GM19043 (cell line): ENCODE data around the gene XPO4.
"Not testable (repeated sequence)": the region's sequence is repeated elsewhere in the genome, so short reads cannot be mapped to it uniquely, and the experiment has no call there.

Experiments
- ATAC-seq: cut with Tn5 transposase; IDR thresholded peaks from one replicate; pipeline ENCODE4 v1.9.1; 2021; ENCODE audit warnings: low read depth; ENCODE audit not compliant: unreplicated experiment

The XPO4 gene

DNA sequence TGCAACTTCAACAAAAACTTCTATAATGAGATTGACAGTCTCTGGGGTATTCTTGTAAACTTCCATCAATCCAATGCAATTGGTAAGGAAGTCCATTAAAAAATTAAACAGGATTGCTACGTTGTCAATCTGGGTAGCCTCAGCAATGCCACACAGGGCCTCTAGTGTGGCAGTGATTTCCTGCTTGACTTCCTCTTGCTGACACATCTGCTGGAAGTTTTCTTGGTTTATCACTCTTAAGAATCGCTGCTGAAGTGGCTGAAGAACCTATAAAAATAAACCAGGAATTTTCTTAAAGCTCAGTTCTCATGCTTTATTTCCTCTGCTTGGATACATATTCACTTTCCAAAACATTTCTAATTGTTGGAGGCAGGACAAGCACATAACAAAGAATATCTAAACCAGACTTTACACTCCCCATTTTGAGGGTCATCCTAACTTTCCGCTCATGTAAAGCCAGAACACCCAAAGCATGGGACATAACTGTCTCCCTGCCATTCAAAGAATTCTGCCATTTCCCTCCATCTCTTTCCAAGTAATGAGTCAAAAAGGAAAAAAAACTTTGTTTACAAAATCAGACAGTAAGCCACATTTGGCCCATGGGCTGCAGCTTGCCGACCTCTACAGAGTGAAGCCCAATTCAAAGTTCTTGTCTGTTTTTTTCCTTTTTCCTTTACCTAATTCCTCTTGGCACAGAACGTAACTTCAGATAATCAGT, 105.6 kb downstream of the XPO4 start:
- no peak for ATAC-seq

DNA sequence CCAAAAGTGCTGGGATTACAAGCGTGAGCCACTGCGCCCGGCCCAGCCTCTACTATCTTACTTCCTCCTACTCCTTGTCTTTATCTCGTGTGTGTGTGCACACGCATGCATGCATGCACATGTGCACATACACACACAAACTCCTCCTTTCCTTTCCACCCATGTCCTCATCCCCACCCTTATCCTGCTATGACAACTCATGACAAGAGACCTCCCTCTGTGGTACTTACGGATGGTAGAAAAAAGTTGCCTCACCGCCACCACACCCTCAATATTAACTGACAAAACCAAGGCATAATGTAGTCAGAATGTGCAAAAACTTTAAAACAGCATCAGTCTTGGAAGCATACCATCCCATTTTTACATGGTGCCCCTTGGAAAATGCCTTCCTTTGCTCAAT, 112.9 kb downstream of the XPO4 start:
- no peak for ATAC-seq

DNA sequence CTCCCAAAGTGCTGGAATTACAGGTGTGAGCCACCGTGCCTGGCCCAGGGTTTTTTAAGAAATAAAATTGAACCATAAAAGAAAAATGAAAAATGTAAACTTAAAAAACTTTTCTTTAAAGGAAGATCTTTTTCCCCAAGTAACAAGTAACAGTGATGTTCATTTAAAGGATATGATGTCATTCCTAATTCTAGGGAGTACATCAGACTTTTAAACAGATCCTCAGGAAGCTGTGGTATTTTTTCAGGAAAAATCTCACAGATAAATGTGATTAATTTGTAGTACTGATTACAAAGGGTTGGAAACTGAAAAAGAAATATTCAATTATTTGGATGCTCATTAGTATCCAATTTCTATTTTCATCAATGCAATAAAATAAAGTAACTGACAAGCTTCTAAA, 114.2 kb downstream of the XPO4 start:
- ATAC-seq = no peak

DNA sequence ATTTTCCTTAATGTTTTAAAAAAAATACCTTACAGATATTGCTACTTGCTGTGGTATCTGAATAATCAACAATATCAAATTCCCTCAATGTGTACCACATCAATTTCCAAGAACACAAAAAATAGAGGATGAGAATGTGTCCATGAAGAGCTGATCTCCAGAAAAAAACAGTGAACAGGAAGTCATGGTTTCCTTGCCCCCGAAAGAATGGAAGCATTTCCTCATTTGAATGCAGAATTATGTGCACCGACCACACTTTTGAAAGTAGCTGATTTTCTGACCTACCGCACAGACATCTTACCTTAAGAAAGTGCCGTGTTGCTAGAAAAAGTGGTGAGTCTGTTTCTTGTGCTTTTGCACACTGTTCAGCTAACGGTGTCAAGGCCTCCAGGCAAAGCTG, 115.4 kb downstream of the XPO4 start:
- no peak for ATAC-seq

DNA sequence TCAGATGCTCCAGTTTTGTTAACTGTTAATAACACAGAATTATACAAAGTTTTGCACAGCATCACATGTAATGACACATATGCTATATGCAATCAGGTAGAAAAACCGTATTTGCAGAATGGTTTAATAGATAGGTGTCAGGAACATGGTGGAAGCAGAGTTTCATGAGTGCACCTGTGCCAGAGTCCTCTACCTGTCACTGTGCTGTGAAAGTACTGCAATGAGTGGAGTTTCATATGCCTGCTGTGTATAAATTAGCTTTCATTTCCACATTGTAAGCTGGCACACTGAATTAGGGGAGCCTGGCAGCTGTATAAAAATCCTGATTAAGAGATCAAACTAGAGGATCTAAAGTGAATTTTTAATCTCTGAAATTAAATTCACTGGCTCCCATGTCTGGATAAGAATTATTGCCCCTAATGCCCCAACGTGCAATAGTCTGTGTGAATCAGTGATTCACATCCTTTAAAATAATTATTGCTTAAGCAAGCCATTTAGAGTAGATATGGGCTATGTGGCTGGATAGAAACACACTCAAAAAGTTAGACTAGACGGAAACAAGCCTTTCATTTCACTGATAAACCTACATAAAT, 120.3 kb downstream of the XPO4 start:
- no peak for ATAC-seq

DNA sequence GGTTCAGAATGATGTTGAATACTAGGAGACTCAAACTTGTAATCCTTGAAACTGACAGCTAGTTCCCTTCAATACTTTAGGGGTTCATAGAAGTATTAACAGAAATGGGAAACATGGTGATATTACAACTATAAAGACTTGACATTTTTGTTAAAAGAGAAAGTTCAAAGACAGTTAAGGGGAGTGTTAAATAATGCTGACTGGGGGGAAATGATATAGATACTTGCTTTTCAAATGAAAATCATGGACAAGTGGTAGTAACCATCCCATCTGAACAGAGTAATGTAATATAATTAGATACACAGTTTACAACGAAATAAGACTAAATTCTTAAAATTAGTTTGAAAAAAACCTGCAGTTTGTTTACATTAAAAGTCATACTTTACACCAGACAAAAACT, 122.2 kb downstream of the XPO4 start:
- ATAC-seq = no peak

DNA sequence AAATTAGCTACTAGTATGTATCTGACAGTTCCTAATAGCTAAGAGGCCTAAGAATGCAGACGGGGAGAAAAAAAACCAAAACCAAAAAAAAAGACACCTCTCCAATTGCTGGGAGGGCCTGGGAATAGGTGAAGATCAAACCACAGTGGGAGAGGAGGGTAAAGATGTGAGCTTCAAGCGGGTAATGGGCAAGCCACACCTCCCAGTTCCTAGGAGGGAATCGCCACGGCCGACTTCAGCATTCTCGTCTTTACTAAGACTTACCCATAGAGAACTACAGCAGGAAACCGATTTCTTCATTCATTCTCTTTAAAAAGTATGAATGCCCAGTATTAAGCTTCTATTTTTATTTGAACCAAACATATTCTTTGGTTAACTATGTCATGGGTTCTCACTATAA, 123.1 kb downstream of the XPO4 start:
- no peak for ATAC-seq

DNA sequence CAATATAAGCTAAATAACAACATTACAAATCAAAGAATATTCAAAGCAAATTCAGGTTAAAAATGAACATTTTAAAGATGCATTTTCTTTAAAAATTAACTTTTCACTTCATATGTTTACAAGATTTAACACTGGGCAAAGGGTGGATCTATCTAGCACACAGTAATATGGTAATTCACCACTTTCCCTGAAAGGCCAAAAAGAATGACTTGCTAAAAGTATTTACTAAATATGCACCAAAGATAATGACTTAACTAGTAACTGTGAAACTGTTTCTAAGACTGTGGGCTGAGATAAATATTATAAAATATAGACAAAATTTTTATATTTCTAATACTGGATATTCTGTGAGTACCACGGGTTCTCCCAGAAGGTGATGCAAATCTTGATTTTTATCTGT, 124.2 kb downstream of the XPO4 start:
- ATAC-seq = no peak

DNA sequence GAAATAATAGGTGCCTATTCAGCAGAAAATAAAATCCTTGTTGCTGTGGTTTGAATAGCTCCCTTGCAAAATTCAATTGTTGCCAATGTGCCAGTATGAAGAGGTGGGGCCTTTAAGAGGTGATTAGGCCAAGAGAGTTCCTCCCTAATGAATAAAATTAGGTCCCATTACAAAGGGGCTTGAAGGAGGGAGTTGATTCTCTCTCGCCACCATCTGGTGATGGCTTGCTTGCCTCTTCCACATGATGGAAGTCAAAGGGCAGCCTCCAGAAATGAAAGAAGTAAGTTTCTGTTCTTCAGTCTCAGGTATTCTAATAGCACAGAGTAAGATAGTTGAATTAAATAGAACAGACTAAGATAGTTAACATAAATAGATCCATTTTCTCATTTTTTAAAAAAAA, 125.8 kb downstream of the XPO4 start:
- ATAC-seq = no peak

DNA sequence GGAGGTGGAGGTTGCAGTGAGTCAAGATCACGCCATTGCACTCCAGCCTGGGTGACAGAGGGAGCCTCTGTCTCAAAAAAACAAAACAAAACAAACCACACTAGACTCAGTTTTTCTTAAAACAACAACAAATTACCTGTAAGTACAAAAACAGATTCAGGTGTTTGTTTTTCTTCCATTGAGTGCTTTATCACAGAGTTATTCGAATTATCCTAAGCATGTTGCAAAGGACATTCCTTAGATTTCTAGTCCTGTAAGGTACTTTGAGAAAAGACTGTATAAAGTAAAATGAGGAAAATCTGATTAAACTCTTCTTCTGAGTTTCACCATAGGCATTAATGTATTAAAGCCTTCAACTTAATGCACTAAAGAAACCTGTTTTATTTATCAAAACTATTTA, 126.6 kb downstream of the XPO4 start:
- ATAC-seq = no peak

DNA sequence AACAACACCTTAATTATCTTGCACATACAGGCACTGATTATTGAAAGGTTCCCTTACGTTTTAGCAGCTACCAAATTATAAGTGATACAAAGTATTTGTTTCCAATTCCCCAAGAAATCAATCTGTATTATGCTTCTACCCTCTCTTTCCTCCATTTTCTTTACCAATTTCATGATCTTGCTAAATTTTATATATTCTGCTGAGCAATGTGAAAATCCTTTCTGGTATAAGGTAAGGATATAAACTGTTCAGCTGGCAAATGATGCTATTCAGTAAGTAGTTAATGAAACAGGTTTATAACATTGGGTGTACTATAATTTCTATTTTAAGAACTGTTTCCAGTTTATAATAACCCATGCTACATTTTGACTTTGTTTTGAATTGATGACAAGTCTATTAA, 127.8 kb downstream of the XPO4 start:
- no peak for ATAC-seq

DNA sequence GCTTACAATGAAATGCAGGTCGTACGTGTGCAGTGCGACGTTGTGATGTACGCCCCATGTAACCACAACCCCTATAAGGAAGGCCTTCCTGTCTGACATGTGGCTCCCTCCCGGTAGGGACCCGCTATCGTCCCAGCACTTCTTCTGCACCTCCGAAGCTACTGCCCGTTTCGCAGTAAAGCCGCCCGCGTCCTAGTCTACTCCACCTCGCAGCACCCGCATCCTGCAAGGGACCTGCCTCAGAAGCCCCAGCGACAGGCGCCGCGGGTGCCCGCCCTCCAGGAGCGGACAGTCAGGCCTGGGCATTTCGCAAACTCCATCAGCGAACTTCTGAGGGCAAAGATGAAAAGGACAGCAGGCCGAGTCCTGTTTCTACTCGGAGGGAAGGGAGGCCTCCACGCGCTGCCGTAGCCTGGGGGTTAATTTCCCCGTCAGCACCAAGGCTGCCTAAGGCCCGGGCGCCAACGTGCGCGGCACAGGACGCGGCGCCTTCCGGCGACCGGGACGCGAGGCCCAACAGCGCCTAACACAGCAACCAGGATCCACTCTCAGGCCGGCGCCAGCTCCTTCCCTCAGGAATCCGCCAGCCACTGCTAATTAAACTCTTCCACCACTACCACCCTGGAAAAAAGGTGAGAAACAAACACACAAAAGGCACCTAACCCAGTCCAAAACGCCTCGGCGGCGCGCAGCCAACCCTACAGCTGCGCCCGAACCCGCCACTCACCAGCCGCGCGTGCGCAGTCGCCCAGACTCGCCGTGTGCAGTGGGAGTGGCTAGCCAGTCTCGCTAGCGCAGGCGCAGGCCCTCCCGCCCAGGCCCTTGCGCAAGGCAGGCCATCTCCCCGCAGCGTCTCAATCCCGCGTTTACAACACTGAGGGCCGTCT, 129.1 kb downstream of the XPO4 start, which contains the start of gene EEF1AKMT1:
Gene EEF1AKMT1 (minus strand): TSS at position 768 of the 887 bp plus-strand sequence. CDS start 16,363 bp downstream, outside the sequence.
- peak; percentile 78 for ATAC-seq

DNA sequence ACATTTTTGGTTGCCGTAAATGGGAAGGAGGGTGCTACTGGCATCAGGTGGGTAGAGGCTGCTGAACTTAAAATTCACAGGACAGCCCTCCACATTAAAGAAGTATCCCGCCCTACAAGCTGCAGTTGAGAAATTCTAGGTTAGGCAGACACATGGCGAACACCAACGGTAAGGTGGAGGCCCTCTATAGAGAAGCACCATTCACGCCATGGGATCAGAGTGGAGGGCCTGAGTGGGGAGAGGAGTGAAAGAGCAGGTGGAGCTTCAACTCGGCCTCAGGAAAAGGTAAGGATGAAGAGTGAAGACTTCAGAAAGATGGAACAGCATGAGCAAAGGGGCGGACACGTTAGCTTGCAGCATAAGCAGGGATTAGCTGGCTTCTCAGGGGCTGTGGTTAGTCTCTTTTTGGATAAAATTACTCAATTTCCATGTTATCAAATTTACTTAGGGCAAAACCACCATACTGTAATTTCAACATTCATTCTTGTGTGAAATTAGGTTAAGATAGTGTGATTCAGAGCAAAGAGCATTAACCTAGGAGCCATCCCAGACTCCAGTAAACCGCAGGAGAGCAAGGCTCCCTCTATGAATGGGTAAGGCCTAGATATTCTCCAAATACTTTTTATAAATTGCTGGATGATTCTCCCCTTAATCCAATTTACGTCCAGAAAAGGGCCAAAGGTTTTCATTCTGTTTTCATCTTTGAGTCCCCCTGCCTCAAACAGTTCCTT, 130.0 kb downstream of the XPO4 start:
- ATAC-seq = no peak

DNA sequence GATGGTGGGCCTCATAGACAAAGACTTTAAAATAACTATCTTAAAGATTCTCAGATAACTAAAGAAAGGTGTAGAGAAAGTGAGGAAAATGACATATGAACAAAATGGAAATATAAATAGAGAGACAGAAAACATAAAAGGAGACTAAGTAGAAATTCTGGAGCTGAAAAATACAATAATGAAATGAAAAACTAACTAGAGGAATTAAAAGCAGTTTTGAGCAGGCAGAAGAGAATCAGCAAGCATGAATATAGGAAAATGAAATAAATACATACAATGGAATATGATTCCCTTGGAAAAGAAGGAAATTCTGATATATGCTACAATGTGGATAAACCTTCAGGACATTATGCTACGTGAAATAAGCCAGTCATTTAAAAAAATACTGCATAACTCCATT, 132.7 kb downstream of the XPO4 start:
- ATAC-seq = no peak

DNA sequence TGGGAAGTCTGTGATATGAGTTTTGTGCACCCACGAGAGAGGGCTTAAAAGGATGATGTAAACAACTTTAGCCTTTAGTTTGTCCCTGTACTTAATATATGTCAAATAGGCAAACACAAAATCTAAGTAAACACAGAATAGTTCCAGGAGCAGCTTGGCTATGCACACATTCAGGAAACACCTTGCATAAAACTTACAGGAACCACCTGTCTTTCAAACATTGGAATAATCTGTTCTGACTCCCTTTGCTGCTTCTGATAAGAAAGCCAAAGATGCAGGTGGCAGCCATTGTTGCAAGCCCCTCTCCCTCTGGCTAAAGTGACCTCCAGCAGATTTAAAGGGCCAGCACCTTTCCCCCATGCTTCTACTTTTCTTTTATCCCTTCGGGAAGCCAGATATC, 133.5 kb downstream of the XPO4 start:
- ATAC-seq = no peak

DNA sequence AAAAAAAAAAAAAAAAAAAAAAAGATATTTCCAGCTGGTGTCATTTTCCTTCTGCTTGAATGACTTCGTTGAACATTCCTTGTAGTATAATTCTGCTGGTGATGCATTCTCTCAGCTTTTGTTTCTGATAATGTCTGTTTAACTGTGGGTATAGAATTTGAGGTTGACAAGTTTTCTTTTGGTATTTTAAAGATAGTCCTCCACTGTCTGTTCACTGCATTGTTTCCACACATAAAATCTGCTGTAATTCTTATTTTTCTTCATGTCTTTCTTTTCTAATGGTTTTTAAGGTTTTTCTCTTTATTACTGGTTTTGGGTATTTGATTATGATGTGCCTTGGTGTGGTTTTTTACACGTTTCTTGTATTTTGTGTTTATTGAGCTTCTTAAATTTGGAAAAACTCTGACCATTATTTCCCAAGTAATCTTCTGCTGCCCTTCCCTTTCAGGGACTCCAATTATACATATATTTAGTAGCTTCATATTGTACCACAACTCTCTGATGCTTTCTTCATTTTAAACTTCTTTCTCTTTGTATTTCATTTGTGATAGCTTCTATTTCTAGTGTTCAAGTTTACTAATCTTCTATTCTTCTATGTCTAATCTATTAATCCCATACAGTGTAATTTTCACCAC, 135.1 kb downstream of the XPO4 start:
- no peak for ATAC-seq

DNA sequence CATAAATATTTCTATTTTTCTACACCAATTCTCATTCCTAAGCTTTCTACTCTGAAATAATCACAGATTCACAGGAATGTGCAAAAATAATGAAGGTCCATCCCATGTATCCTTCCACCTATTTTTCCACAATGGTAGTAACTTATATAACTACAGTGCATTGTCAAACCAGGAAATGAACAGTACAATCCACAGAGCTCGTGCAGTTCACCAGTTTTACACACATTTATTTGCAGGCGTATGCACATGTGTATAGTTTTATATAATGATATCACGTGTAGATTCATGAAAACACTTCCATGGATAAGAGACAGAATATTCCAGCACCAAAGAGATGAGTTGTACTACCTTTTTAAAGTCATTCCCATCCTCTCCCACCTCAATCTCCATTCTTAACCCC, 141.7 kb downstream of the XPO4 start:
- ATAC-seq = no peak

DNA sequence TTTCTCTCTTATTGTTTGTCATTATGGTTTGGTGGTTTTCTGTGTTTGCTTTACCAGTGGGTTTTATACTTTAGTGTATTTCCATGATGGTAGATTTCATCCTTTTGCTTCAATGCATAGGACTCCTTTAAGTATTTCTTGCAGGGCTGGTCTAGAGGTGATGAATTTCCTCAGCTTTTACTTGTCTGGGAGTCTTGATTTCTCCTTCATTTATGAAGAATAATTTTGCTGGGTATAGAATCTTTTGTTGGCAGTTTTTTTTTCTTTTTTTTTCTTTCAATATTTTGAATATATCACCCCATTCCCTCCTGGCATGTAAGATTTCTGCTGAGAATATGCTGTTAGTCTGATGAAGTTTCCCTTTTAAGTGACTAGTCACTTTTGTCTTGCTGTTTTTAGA, 148.5 kb downstream of the XPO4 start:
- no peak for ATAC-seq

DNA sequence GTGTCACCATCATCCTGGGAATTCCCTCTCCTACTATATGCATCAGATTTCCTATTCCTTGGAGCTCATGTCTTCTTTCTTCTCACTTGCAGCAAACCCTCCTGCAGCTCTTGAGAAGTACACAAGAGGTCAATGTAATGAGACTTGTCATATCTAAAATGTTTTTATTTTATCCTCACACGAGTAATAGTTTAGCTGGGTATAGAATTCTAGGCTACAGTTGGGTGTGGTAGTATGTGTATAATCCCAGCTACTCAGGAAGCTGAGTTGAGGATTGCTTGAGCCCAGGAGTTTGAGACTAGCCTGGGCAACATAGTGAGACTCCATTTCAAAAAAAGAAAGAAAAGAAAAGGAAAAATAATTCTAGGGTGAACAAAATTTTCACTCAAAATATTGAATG, 153.2 kb downstream of the XPO4 start:
- no peak for ATAC-seq

DNA sequence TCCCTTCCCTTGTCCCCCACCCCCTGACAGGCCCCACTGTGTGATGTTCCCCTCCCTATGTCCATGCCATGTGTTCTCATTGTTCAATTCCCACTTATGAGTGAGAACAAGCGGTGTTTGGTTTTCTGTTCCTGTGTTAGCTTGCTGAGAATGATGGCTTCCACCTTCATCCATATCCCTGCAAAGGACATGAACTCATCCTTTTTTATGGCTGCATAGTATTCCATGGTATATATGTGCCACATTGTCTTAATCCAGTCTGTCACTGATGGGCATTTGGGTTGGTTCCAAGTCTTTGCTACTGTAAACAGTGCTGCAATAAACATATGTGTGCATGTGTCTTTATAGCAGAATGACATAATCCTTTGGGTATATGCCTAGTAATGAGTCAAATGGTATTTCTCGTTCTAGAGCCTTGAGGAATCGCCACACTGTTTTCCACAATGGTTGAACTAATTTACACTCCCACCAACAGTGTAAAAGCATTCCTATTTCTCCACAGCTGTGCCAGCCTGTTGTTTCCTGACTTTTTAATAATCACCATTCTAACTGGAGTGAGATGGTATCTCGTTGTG, 158.6 kb downstream of the XPO4 start:
- ATAC-seq = not testable (repeated sequence)
